NCI-H748 (cell line): ENCODE results near the gene PTGR1.
"Not testable (repeated sequence)": the region's sequence is repeated elsewhere in the genome, so short reads cannot be mapped to it uniquely, and the experiment has no call there.

Experiments
- DNase-seq: peaks from one replicate; lab custom pipeline; 2025; ENCODE audit not compliant: unreplicated experiment; lab: John Stamatoyannopoulos, UW

The PTGR1 gene

DNA sequence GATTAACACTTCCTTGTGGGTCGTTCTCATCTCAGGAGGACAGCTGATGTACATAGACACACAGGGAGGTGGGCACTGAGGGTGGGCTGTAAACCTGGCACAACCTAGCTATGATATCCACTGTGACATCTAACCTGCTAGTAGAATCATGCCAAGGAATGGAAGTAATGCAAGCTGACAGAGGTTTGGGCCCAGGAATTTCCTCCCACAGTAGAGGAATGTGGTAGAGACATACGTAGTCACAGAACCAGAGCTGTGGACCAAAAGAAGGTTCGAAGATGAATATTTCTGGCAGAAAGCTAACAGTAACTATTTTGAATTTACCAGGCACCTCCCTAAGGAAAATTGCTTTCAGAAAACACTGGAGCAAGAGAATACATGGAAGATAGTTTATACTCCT lies 16.5 kb upstream of the PTGR1 start:
- DNase-seq, result no peak

DNA sequence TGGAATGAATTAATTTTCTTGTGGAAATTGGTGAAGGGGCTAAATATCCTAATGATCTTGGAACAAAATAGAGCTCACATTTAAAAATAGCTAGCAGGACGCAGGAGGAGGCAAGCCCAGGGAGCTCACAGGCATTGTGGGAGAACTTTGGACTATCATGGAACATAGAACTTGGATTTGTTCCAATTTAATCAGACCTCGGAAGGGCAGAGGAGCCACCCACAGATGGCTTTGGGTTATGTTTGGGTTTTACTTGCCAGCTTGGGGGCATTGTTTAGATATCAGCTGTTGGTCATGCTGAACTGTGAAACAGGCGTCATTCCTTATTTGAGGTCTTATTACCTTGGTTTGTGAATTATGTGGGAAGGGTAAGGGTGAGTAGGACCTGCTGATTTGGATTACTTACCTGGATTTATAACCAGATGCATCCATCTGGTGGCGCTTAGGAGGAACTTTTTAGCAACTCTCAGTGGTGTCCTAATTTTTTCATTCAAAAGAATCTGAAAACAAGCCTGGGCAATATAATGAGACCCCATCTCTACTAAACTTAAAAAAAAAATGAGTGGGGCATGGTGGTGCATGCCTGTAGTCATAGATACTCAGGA lies 14.1 kb upstream of the PTGR1 start:
- peak; percentile 42 for DNase-seq

DNA sequence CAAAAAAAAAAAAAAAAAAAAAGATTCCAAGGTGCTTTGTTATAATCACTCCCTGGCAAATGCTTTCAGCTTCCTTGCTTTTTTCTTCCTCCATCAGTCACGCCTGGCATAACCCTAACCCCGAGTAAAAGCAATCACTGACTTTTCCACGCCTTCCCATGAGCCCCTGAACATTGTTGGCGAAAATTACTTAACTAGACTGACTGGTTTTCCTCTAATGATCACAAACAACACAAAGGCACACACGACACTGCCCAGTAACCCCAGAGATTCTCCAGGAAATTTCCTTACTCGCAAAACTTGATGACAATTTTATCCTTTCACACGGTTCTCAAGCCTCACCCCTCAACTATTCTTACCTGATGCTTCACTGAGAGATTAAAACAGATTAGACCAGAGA lies 11.4 kb upstream of the PTGR1 start:
- peak; percentile 64 for DNase-seq

DNA sequence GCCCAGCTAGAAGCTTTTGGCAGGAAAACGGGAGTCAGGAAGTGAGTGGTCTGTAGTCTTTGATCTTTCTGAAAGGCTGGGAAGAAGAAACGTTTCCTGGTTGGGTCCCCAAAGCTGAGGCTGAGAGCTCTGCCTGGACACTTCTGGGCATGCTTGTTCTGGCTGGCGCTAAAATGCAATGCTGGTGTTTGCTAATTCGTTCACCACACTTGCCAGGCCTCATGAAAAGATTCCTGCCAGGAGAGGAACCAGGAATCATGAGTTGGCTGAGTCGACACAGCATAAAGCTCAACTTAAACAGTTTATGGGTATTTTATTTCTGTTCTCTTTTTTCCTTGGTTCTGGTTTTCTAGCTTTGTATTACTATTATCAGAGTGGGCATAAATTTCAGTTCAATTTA lies 10.7 kb upstream of the PTGR1 start:
- DNase-seq, result no peak

DNA sequence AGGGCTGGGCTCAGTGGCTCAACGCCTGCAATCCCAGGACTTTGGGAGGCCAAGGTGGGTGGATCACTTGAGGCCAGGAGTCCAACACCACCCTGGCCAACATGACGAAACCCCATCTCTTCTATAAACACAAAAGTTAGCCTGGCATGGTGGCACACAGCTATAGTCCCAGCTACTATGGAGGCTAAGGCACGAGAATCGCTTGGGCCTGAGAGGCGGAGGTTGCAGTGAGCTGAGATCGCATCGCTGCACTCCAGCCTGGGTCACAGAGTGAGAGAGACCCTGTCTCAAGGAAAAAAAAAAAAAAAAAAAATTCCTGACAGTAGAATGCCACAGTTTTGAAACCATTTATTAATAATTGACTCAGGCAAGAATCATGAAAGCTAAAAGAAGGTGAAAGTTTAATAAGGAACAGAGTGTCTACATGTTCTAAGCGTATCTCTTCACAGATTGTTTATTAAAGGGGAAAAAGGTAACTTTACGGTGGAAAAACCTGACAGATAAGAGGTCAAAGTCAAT lies 5.7 kb upstream of the PTGR1 start:
- no peak for DNase-seq

DNA sequence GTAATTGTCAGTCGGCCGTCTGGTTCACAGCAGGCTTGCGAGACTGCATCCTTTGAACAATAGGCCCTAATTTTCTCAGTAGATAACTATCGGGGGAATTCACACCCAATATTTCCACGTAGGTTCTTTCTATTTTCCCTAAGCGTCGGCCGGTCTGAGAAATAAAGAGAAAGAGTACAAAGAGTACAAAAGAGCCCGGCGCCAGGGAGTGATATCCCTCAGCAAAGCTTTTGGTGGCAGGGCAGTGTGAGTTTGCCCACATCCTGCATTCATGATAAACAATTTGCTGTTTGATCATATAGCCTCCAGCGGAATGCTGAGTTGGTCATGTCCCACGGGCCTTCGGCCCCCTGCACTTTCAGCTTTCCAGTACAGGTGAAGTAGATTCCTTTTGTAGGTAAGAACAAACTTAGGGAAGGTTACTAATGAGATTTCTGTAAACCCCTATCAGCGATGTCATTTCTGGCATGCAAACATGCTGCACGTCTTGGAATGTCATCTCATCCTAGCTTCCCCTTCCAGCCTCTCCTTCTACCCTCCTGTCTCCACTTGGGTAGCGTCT lies 4.7 kb upstream of the PTGR1 start:
- DNase-seq, result no peak

DNA sequence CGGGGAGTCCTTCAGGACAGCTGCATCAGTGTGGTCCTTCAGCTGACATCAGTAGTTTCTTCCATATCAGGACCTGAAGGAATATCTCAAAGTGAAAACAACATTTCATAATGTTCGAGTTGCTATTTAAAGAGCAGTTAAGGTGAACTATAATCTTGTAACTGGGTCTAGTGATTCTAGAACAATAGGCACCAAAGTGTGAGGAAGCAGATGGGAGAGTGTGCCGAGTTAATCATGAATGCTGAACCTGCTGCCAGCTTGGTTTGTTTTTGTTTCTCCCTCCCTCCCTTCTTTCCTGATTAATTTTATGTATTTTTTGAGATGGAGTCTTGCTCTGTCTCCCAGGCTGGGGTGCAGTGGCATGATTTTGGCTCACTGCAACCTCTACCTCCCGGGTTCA lies 3.6 kb upstream of the PTGR1 start:
- DNase-seq, result no peak

DNA sequence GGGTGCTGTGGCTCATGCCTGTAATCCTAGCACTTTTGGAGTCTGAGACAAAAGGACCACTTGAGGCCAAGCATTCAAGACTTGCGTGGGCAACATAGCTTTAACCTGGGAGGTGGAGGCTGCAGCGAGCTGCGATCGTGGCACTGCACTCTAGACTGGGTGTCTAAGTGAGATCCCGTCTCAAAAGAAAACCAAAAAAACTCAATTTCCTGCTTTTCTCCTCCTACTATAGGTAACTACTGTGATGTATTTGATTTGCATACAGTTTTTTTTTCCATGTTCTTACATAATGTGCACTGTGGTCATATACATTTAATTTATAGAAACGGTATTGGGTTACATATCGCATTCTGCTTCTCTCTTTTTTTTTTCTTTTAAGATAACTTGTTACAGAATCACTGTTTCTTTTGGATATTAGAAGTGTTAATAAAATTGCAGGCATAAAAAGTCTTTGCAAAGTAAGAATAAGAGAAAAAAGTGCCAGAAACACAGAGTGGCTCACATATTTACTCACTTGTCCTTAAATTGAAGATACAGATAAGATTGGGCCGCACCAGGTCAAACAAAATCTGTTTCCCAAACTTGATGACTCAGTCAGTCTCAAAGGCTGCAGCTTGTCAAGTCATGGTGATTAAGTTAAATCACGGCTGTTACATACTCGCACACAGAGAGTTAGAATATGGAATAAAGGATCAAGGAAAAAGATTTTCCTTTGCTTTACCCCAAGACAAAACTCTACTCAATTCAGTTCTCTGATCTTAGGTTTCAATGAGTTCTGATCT lies 2.0 kb upstream of the PTGR1 start:
- no peak for DNase-seq

DNA sequence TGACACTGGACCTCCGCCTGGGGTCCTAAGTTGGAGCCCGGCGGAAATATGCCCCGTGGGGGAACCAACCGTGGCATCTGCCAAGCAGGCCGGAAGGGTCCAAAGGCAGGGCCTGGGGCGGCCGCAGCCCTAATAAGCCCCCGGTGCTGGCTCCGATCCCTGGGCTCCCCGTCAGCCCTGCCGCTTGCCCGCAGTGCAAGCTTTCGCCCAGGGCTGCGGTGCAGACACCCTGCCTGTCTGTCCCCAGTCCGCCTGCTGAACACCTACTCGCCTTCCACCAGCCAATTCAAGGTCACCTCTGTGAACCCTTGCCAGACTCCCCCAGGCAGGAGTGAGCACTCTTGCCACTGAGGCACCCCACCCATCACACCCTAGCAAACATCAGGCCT lies 502 bp upstream of the PTGR1 start:
- no peak for DNase-seq

DNA sequence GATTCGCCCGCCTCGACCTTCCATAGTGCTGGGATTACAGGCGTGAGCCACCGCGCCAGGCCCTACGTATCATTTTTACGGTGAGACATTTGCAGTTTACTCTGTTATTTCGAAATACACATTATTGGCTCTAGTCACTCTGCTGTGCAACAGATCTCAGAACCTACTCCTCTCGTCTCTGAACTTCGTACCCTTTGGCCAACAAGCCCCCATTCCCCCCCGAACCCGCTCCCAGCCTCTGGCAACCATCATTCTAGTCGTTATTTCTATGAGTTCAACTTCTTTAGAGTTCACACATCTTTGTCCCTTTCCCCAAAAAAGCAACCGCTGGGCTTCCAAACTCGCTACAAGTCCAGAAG lies 735 bp downstream of the PTGR1 start:
- no peak for DNase-seq

DNA sequence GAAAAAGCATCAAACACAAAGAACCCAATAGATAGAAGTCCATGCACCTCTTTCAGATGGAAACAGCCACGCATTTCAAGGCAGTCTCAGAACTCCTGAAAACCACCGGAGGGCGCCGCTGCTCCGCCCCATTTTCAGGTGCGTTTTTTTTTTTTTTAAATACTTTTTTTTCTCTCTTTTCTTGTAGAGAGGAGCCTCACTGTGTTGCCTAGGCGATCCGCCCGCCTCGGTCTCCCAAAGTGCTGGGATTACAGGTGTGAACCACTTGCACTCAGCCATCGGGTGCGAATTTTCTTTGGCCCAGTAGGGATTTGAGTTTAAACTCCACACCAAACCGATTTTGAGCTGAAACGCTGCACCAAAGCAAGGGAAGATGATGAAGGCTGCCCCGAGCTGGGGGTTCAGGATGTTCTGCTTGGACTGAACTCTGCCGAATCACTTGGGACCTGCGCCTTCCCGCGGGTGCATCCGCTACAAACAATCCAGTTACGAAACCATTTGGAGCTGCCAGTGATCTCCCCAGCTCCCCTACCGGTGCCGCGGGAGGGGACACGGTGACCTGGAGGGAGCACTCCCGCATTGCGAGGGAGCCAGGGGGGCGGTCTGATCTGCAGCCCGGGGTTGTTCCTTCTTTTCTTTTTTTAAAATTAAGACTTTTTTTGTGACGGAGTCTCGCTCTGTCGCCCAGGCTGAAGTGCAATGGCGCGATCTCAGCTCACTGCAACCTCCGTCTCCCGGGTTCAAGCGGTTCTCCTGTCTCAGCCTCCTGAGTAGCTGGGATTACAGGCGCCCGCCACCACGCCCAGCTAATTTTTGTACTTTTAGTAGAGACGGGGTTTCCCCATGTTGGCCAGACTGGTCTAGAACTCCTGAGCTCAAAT lies 1.4 kb downstream of the PTGR1 start:
- DNase-seq, result peak; percentile 69

DNA sequence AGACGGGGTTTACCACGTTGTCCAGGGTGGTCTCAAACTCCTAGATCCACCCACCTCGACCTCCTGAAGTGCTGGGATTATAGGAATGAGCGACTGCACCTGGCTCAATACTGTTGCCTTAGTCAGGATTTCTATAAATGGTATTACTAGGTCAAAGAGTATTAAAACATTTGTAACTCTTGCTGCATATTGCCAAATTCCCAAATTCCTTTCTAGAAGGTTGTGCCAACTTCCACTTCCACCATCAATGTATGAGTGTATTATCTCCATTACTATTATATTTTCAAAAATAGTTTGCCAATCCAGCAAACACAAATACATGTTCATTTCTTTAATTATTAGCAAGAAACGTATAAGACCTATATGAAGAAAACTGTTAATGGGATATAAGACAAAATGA lies 10.6 kb downstream of the PTGR1 start:
- DNase-seq, result no peak

DNA sequence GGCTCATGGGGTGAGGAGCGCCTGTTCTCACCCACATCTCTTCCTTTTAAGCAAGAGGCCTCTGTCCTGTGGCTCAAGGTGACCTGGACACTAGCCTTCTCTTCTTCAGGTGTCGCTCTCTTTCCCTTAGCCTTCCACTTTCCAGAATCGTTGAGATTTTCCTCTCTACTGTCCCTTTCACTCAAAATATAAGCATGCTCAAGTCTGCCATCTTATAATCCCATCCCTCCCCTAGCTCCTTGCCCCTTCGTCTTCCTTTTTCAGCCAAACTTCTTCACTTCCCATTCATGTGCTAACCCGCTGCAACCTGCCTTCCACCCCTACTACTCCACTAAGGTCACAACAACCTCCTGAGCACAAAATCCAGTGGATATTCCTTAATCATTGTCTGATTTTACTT lies 13.1 kb downstream of the PTGR1 start:
- DNase-seq, result no peak

DNA sequence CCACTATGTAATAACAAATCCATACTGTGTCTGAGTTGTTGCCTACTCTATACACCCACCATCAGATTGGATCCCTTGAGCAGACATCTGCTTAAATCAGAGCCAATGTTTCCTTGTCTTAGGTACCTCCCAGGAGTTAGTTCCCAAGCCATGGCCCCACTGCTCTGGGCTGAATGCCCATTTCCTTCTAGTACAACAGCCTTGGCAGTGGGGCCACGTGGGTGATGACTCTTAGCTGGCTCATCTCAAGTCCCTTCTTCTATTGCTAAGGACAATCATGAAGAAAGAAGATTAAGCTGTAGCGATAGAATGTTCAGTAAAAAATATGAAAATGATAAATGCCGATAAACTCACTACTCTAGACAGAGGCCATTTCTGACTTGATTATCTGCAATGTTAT lies 16.6 kb downstream of the PTGR1 start:
- DNase-seq, result no peak

DNA sequence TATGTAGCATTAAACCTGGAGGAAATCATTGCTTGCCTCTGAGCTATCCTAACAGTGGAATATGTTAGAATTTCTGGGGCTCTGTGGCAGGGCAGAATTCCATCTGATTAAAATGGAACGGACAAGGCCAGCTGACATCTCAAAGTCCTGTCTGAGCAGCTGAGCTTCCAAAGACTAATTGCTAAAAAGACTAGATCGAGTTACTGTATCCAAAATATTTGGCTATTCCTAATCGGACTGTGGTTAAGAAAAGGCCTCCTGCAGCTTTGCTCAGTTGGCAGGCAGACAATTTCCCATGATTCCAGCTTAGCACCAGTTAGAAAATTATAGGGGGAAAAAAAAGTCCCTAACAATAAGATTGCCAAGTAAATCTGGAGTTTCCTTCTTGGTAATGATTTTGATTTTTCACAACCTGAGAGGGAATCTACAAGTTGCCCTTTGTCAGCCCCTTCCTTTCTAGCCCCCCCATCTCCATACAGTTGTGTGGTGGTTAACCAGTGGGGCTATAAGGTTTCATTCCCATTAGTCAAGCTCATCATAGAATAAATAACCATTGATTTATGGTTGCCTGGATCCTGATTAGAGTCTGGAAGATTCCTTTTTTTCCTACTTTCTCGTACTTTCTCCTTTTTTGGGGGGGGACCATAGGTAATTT lies 26.4 kb downstream of the PTGR1 start:
- peak; percentile 29 for DNase-seq

DNA sequence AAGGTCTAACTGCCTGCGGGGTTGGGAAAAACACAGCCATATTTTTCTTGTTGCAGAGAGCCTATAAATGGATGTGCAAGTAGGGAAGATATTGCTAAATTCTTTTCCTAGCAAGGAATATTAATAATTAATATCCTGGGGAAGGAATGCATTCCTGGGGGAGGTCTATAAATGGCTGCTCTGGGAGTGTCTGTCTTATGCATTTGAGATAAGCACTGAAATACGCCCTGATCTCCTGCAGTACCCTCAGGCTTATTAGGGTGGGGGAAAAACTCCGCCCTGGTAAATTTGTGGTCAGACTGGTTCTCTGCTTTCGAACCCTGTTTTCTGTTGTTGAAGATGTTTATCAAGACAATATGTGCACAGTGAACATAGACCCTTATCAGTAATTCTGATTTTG lies 31.3 kb downstream of the PTGR1 start:
- not testable (repeated sequence) for DNase-seq

DNA sequence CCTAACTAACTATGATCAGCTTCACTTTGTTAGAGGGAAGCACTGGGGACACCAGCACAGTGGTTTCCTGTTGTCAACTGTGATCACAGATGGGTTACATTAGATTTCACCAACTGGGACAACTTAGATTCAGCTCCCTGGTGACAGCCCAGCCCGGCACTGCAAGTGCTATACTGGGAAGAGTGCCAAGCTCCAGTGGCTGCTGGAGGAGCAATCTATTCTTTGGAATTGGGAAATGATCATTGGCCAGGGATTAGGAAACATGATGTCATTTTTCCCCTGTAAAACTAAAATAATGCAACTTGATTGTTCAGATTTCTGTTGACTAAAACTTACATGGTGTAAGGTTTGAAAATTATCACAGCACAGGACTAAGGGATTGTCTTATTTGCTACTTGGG lies 33.2 kb downstream of the PTGR1 start:
- DNase-seq, result no peak

DNA sequence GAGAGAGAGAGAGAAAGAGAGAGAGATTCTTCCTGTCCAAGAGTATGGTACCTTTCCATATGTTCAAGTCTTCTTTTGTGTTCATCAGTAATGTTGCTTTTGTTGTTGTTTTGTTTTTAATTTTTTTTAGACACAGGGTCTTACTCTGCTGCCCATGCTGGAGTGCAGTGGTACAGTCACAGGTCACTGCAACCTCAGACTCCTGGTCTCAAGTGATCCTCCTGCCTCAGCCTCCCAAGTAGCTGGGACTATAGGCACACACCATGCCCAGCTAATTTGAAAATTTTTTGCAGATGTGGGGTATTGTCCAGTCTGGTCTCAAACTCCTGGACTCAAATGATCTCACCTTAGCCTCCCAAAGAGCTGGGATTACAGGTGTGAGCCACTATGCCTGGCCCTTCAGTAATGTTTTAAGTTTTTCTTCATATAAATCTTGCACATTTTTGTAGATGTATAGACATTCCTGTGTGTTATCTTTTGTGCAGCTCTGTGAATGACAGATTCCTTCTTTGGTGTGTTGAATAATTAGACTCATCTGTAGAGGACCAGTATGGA lies 38.2 kb downstream of the PTGR1 start:
- DNase-seq, result no peak

DNA sequence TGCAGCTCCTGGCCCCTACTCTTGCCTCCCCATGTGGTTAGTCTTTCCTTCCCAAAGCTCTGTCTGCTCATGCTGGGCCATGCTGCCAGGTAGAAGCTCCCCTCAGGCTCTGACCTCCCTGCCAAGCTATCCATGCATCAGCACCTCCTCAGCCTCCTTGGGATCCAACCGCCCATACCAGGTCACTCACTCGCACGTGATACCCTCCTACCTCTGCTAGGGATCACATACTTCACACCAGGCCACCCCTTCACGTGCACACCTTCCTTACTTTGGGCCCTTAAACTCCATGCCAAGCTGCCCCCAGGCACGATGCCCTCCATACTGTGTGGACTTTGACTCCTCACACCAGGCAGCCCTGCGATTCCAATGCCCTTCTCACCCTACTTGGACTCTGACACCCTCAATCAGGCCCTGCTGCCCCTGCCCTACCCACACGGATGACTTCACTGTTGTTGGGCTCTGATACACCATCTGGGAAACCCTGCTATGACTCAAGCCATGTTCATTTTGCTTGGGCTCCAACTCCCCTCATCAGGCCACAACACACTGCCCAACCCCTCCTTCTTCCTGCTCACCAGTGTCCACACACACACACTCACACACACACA lies 40.3 kb downstream of the PTGR1 start:
- DNase-seq, result no peak

DNA sequence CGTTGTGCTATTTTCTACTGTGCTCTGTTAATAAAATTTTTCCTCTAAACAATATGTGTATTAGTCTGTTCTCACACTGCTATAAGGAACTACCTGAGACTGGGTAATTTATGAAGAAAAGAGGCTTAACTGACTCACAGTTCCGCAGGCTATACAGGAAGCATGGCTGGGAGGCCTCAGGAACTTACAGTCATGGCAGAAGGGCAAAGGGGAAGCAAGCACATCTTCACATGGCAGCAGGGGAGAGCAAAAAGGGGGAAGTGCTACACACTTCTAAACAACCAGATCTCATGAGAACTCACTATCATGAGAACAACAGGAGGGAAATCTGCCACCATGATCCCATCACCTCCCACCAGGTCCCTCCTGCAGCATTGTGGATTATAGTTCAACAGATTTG lies 44.0 kb downstream of the PTGR1 start:
- not testable (repeated sequence) for DNase-seq
